ENCODE results near the gene TMEM117.
A peak's percentile ranks its signal among the peaks of the same experiment; 100 is the strongest.

DNA sequence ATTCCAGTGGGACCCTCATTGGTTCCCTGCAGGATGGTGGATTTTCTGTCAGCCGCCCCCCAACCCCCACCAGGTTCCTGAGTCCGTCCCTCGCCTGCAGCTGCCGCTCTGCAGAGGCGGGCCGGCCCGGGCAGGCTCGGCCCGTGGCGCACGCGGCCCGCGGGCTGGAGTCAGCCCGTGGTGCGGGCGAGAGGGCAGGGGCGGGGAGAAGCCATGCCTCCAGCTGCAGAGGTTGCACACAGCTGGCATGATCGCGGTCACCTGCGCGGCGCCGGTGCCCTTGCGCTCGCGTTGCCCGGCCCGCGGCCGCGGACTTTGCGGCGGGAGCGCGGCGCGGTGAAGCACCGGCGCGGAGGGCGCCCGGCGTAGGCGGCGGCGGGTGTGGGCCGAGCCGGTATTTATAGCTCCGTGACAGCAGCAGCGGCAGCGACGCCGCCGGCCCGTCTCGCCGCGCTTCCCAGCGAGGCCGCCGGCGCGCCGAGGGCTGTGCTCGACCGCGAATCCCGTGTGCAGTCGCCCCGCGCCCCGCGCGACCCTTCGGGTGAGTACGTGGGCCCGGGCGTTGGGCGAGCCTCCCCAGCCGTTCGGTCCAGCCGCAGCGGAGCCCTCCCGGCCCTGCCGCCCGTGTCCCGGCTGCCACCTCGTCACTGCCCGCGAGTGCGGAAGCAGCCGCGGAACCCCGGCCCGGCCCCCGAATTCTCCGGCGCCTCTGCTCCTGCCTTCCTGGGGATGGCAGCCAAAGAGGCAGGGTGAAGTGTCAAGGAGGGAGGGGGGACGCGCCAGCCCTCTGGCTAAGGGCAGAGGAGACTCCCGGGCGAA is at the start of gene TMEM117:
- TF ChIP-seq, protein P1, sequence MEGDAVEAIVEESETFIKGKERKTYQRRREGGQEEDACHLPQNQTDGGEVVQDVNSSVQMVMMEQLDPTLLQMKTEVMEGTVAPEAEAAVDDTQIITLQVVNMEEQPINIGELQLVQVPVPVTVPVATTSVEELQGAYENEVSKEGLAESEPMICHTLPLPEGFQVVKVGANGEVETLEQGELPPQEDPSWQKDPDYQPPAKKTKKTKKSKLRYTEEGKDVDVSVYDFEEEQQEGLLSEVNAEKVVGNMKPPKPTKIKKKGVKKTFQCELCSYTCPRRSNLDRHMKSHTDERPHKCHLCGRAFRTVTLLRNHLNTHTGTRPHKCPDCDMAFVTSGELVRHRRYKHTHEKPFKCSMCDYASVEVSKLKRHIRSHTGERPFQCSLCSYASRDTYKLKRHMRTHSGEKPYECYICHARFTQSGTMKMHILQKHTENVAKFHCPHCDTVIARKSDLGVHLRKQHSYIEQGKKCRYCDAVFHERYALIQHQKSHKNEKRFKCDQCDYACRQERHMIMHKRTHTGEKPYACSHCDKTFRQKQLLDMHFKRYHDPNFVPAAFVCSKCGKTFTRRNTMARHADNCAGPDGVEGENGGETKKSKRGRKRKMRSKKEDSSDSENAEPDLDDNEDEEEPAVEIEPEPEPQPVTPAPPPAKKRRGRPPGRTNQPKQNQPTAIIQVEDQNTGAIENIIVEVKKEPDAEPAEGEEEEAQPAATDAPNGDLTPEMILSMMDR (IDR thresholded peaks at IDR 0.05), result no peak
- TF ChIP-seq POLR2A (IDR thresholded peaks at IDR 0.05), result peak in 1 of 2 donors; percentile 58
